IMR-90 (cell line): ENCODE measurements around the gene INPP5B. TPM values are rescaled to one million over a fixed set of nuclear protein-coding genes. Genes with fewer than 3 reads are reported as not detected.

Experiments used
- ATAC-seq: fragments of 200-7000 bp; cut with Tn5 transposase; 2 replicates; pipeline ENCODE4 v1.9.1; 2020; ENCODE audit warnings: low read depth, mild to moderate bottlenecking, moderate library complexity
- BruUV-seq: library from RNA; stranded (reverse); fragments of 400-500 nt; replicated peaks from 2 replicates; lab custom pipeline; 2021; lab: Mats Ljungman, UMichigan
- CTCF ChIA-PET: fragments of 300-600 bp; formaldehyde crosslinking; extraction: SDS; loops from one replicate; lab custom pipeline; 2021; ENCODE audit warnings: antibody characterized with exemption; lab: Yijun Ruan, JAX
- POLR2A ChIA-PET: fragments of 300-600 bp; sonication (Branson Sonifier 250); formaldehyde crosslinking; loops from one replicate; lab custom pipeline; 2022; ENCODE audit warnings: antibody characterized with exemption; ENCODE audit not compliant: unreplicated experiment; lab: Charles Lee
- DNase-seq: peaks from one replicate; pipeline ENCODE4 v3.0.0; 2013
- H2AFZ ChIP-seq: replicated peaks from 2 replicates; pipeline ENCODE3; 2013; ENCODE audit warnings: low read length, mild to moderate bottlenecking; ENCODE audit not compliant: poor library complexity
- H2AK5ac ChIP-seq: 2 replicates; pipeline ENCODE4 v1.6.1; 2013; ENCODE audit warnings: low read depth, low read length, inconsistent platforms
- H2AK9ac ChIP-seq: replicated peaks from 2 replicates; pipeline ENCODE3; 2013; ENCODE audit warnings: mild to moderate bottlenecking, low read depth, low read length, moderate library complexity; ENCODE audit not compliant: poor library complexity
- H2BK120ac ChIP-seq: 2 replicates; pipeline ENCODE4 v1.6.1; 2013; ENCODE audit warnings: low read depth, low read length, inconsistent platforms
- H2BK15ac ChIP-seq: 3 replicates; pipeline ENCODE4 v1.6.1; 2013; ENCODE audit warnings: low read depth, low read length, inconsistent platforms
- H2BK20ac ChIP-seq: 2 replicates; pipeline ENCODE4 v1.6.1; 2013; ENCODE audit warnings: low read depth, mild to moderate bottlenecking, inconsistent platforms, low read length, moderate library complexity
- H2BK5ac ChIP-seq: 2 replicates; pipeline ENCODE4 v1.6.1; 2013; ENCODE audit warnings: mild to moderate bottlenecking, low read depth, low read length, inconsistent platforms; ENCODE audit not compliant: poor library complexity, severe bottlenecking
- H3K14ac ChIP-seq: replicated peaks from 2 replicates; pipeline ENCODE4 v1.6.1; 2013; ENCODE audit warnings: low read depth, low read length, inconsistent platforms
- H3K18ac ChIP-seq: 2 replicates; pipeline ENCODE4 v1.6.1; 2013; ENCODE audit warnings: low read depth, low read length, control low read depth
- H3K23ac ChIP-seq: 2 replicates; pipeline ENCODE4 v1.6.1; 2013; ENCODE audit warnings: low read depth, low read length, inconsistent platforms
- H3K27ac ChIP-seq: 2 replicates; pipeline ENCODE4 v1.5.1; 2013; ENCODE audit warnings: mild to moderate bottlenecking, control low read depth, low read length; ENCODE audit not compliant: insufficient read depth
- H3K27me3 ChIP-seq: 2 replicates; pipeline ENCODE4 v1.6.1; 2013; ENCODE audit warnings: low read length; ENCODE audit not compliant: control insufficient read depth, insufficient read depth
- H3K36me3 ChIP-seq: 2 replicates; pipeline ENCODE4 v1.6.1; 2013; ENCODE audit warnings: low read length, mixed read lengths; ENCODE audit not compliant: control insufficient read depth, insufficient read depth
- H3K4ac ChIP-seq: 2 replicates; pipeline ENCODE4 v1.6.1; 2013; ENCODE audit warnings: low read depth, low read length, inconsistent platforms
- H3K4me1 ChIP-seq: 2 replicates; pipeline ENCODE4 v1.6.1; 2013; ENCODE audit warnings: low read length, mixed read lengths; ENCODE audit not compliant: control insufficient read depth, insufficient read depth
- H3K4me2 ChIP-seq: 2 replicates; pipeline ENCODE4 v1.6.1; 2013; ENCODE audit warnings: low read depth, mild to moderate bottlenecking, control low read depth, low read length, moderate library complexity
- H3K4me3 ChIP-seq: 2 replicates; pipeline ENCODE4 v1.5.1; 2013; ENCODE audit warnings: low read depth, mild to moderate bottlenecking, control low read depth, low read length, moderate library complexity; ENCODE audit not compliant: insufficient read depth
- H3K56ac ChIP-seq: 2 replicates; pipeline ENCODE4 v1.6.1; 2013; ENCODE audit warnings: low read length, inconsistent platforms; ENCODE audit not compliant: insufficient read depth; ENCODE audit errors: extremely low read depth
- H3K79me1 ChIP-seq, 2 experiments: 2 replicates each; pipeline ENCODE4 v1.6.1; 2013; ENCODE audit warnings: low read length in 2 of 2, inconsistent platforms in 1 of 2, low read depth in 1 of 2
- H3K9ac ChIP-seq: 2 replicates; pipeline ENCODE4 v1.6.1; 2013; ENCODE audit warnings: low read depth, low read length, control low read depth
- H3K9me1 ChIP-seq: 2 replicates; pipeline ENCODE4 v1.6.1; 2013; ENCODE audit warnings: low read length, inconsistent platforms; ENCODE audit not compliant: insufficient read depth
- H3K9me3 ChIP-seq: 2 replicates; pipeline ENCODE4 v1.6.1; 2013; ENCODE audit warnings: low read length; ENCODE audit not compliant: control insufficient read depth, insufficient read depth
- H4K20me1 ChIP-seq: 2 replicates; pipeline ENCODE4 v1.6.1; 2013; ENCODE audit warnings: low read length, inconsistent platforms; ENCODE audit not compliant: insufficient read depth
- H4K5ac ChIP-seq: 2 replicates; pipeline ENCODE4 v1.6.1; 2013; ENCODE audit warnings: mild to moderate bottlenecking, low read depth, low read length, control low read depth
- H4K8ac ChIP-seq, 2 experiments: 2 replicates each; pipeline ENCODE4 v1.6.1; 2013; ENCODE audit warnings: low read depth in 2 of 2, low read length in 2 of 2, control low read depth in 1 of 2, inconsistent platforms in 1 of 2
- H4K91ac ChIP-seq: 2 replicates; pipeline ENCODE4 v1.6.1; 2013; ENCODE audit warnings: low read depth, low read length, inconsistent platforms; ENCODE audit not compliant: insufficient read depth
- BHLHE40 ChIP-seq: fragments of 150-350 bp; IDR thresholded peaks from 2 replicates; pipeline ENCODE4 v1.6.1; 2016; ENCODE audit warnings: mild to moderate bottlenecking, low read depth, low read length
- CEBPB ChIP-seq: IDR thresholded peaks from 2 replicates; pipeline ENCODE4 v1.6.1; 2012; ENCODE audit warnings: low read depth, low read length, improper control_type of control experiment
- CHD1 ChIP-seq: IDR thresholded peaks from 2 replicates; pipeline ENCODE4 v1.6.1; 2012; ENCODE audit warnings: low read depth, low read length, improper control_type of control experiment
- CTCF ChIP-seq: conservative IDR thresholded peaks from 2 replicates; pipeline ENCODE4 v1.5.1; 2012; ENCODE audit warnings: mild to moderate bottlenecking, low read depth, low read length, improper control_type of control experiment
- ELK1 ChIP-seq: fragments of 150-350 bp; IDR thresholded peaks from 2 replicates; pipeline ENCODE4 v1.6.1; 2016; ENCODE audit warnings: low read depth, mild to moderate bottlenecking, low read length, moderate library complexity, borderline replicate concordance
- FOS ChIP-seq: fragments of 150-350 bp; IDR thresholded peaks from 2 replicates; pipeline ENCODE4 v1.6.1; 2016; ENCODE audit warnings: low read depth, low read length
- MAFK ChIP-seq: IDR thresholded peaks from 2 replicates; pipeline ENCODE4 v1.6.1; 2012; ENCODE audit warnings: low read depth, low read length, improper control_type of control experiment
- MAZ ChIP-seq: IDR thresholded peaks from 2 replicates; pipeline ENCODE4 v1.6.1; 2012; ENCODE audit warnings: low read depth, mild to moderate bottlenecking, low read length, improper control_type of control experiment, moderate library complexity, borderline replicate concordance
- MXI1 ChIP-seq: IDR thresholded peaks from 2 replicates; pipeline ENCODE4 v1.6.1; 2012; ENCODE audit warnings: low read depth, mild to moderate bottlenecking, low read length, moderate library complexity, borderline replicate concordance
- NFE2L2 ChIP-seq: fragments of 150-350 bp; IDR thresholded peaks from 2 replicates; pipeline ENCODE4 v1.6.1; 2016; ENCODE audit warnings: low read depth, mild to moderate bottlenecking, low read length
- POLR2A ChIP-seq: IDR thresholded peaks from 2 replicates; pipeline ENCODE4 v1.6.1; 2012; ENCODE audit warnings: mild to moderate bottlenecking, low read depth, low read length
- RAD21 ChIP-seq: IDR thresholded peaks from 2 replicates; pipeline ENCODE4 v1.6.1; 2012; ENCODE audit warnings: low read length, improper control_type of control experiment
- RCOR1 ChIP-seq: IDR thresholded peaks from 2 replicates; pipeline ENCODE4 v1.6.1; 2012; ENCODE audit warnings: mild to moderate bottlenecking, low read length, improper control_type of control experiment; ENCODE audit not compliant: insufficient replicate concordance
- RFX5 ChIP-seq: IDR thresholded peaks from 2 replicates; pipeline ENCODE4 v1.8.0; 2012; ENCODE audit warnings: low read depth, mild to moderate bottlenecking, low read length, moderate library complexity
- SMC3 ChIP-seq: fragments of 150-350 bp; IDR thresholded peaks from 2 replicates; pipeline ENCODE4 v1.6.1; 2016; ENCODE audit warnings: low read depth, mild to moderate bottlenecking, antibody characterized with exemption, low read length, moderate library complexity
- USF2 ChIP-seq: fragments of 150-350 bp; IDR thresholded peaks from 2 replicates; pipeline ENCODE4 v1.6.1; 2017; ENCODE audit warnings: mild to moderate bottlenecking, antibody characterized with exemption, low read length, low read depth
- WGBS, 2 experiments: methylation state at CpG; one replicate each; pipeline versions ENCODE4 v1.1.5 to v1.1.7; 2013; ENCODE audit warnings: missing lambda C conversion rate in 2 of 2; ENCODE audit not compliant: insufficient read length in 1 of 2; ENCODE audit errors: extremely low coverage in 2 of 2; 5-methylcytosine and 5-hydroxymethylcytosine counted together
- dilution Hi-C: fragments of 300-500 bp; cut with HindIII; formaldehyde crosslinking; loops from one replicate; pipeline ENCODE4 v1.14.3; 2018; ENCODE audit warnings: low sequenced_read_pairs; ENCODE audit not compliant: unreplicated experiment
- in situ Hi-C: fragments of 300-500 bp; cut with MboI; formaldehyde crosslinking; loops from 3 replicates; pipeline ENCODE4 v1.14.3; 2019; ENCODE audit warnings: low sequenced_read_pairs, inconsistent platforms, mixed read lengths
- intact Hi-C: fragments of 100-400 bp; cut with micrococcal nuclease; formaldehyde crosslinking; loops from 2 replicates; pipeline ENCODE4 v1.10.0; 2022
- polyA plus RNA-seq, 3 experiments: library from polyadenylated mRNA; depleted of rRNA; stranded (reverse); fragments of >200 nt; gene quantifications; 2 replicates each; pipeline ENCODE4 v1.2.3, GENCODE V29; 2012; ENCODE audit warnings: low replicate concordance in 1 of 3
- total RNA-seq: library from RNA; depleted of rRNA; stranded (reverse); fragments of >200 nt; gene quantifications from 2 replicates; pipeline ENCODE4 v1.2.3, GENCODE V29; 2012

The INPP5B gene
- total and polyA plus RNA-seq, 2 of the 4 experiments (the other 2 are of a cell fraction), result 9.4 to 20.4 TPM

- no peak overlapping the region for H3K56ac ChIP-seq
- no peak overlapping the region for H3K23ac ChIP-seq
- no peak overlapping the region for H2BK5ac ChIP-seq
- peaks cover 14% of the 10 kb centered on the region for H3K36me3 ChIP-seq
- no peak for ATAC-seq
- no peaks in the 10 kb centered on the region for H3K27me3 ChIP-seq
- peaks cover 3 to 9% of the 10 kb centered on the region in 2 experiments; a peak in 1 of 4 replicates for H3K79me1 ChIP-seq
- no peak overlapping the region for H4K8ac ChIP-seq
- H2BK120ac ChIP-seq, result no peak overlapping the region
- CTCF ChIA-PET, result no interaction called here
- no peak overlapping the region for H2AK5ac ChIP-seq
- TF ChIP-seq MAZ (no peak), MAFK (no peak), FOS (no peak), CEBPB (no peak), CHD1 (no peak), MXI1 (no peak), USF2 (no peak), SMC3 (no peak), BHLHE40 (no peak), RAD21 (no peak), CTCF (no peak), NFE2L2 (no peak), RFX5 (no peak), ELK1 (no peak), POLR2A (no peak), RCOR1 (no peak)
- H3K27ac ChIP-seq, result no peak overlapping the region
- no peak overlapping the region for H4K5ac ChIP-seq
- no peak overlapping the region for H4K91ac ChIP-seq
- H3K9ac ChIP-seq, result no peak overlapping the region
- no peak overlapping the region for H2AK9ac ChIP-seq
- H2AFZ ChIP-seq, result no peak overlapping the region
- BruUV-seq, result no TSS peak
- 80% methylated on average over 1 of the region's 2 CpGs; no CpG with 5 or more reads in 1 of the 2 experiments for WGBS, 2 experiments
- H3K9me1 ChIP-seq, result no peaks in the 10 kb centered on the region
- POLR2A ChIA-PET, result no interaction called here
- H3K4me3 ChIP-seq, result no peak overlapping the region
- DNase-seq, result no peak
- H4K20me1 ChIP-seq, result no peaks in the 10 kb centered on the region; the same call in 1 of the 2 replicates
- in situ Hi-C loops, result no loop called here
- no peak overlapping the region for H2BK20ac ChIP-seq
- H3K14ac ChIP-seq, result no peak overlapping the region
- H3K4me1 ChIP-seq, result peaks cover 2% of the 10 kb centered on the region; the same call in 1 of the 2 replicates
- H3K4me2 ChIP-seq, result no peak overlapping the region
- intact Hi-C loops, result no loop called here
- H2BK15ac ChIP-seq, result no peak overlapping the region
- no peak overlapping the region for H3K4ac ChIP-seq
- peaks cover 3% of the 10 kb centered on the region for H3K9me3 ChIP-seq
- H3K18ac ChIP-seq, result no peak overlapping the region
- dilution Hi-C loops, result no loop called here
Measured at GRCh38 chr1:37893673-37894072, 53.2 kb downstream of the INPP5B start.
